NCI-H446 treated with DMSO at 0.1 percent for 48 hours (cell line): ENCODE data around the gene THBS2.
"Not testable (repeated sequence)": the region's sequence is repeated elsewhere in the genome, so short reads cannot be mapped to it uniquely, and the experiment has no call there.

Experiments used
- DNase-seq: peaks from one replicate; lab custom pipeline; 2025; lab: John Stamatoyannopoulos, UW

Gene THBS2

GRCh38 chr6:169271877-169272216 lies 18.2 kb upstream of the THBS2 start:
- no peak for DNase-seq

- DNase-seq = no peak
Observed at GRCh38 chr6:169271158-169271876, 17.7 kb upstream of the THBS2 start.

GRCh38 chr6:169270077-169270380 lies 16.4 kb upstream of the THBS2 start:
- not testable (repeated sequence) for DNase-seq

- DNase-seq = no peak
Observed at GRCh38 chr6:169269180-169270076, 15.8 kb upstream of the THBS2 start.

- no peak for DNase-seq
Observed at GRCh38 chr6:169268276-169268675, 14.6 kb upstream of the THBS2 start.

GRCh38 chr6:169266746-169267591 lies 13.3 kb upstream of the THBS2 start:
- no peak for DNase-seq

GRCh38 chr6:169266261-169266660 lies 12.6 kb upstream of the THBS2 start:
- DNase-seq = no peak

GRCh38 chr6:169265486-169266131 lies 12.0 kb upstream of the THBS2 start:
- DNase-seq = no peak

- DNase-seq = no peak
Observed at GRCh38 chr6:169263836-169264608, 10.4 kb upstream of the THBS2 start.

GRCh38 chr6:169263374-169263773 lies 9.7 kb upstream of the THBS2 start:
- DNase-seq = no peak

GRCh38 chr6:169262602-169263001 lies 9.0 kb upstream of the THBS2 start:
- DNase-seq = not testable (repeated sequence)

- DNase-seq = no peak
Observed at GRCh38 chr6:169256518-169256917, 2.9 kb upstream of the THBS2 start.

GRCh38 chr6:169256061-169256460 lies 2.4 kb upstream of the THBS2 start:
- DNase-seq = no peak

- no peak for DNase-seq
Observed at GRCh38 chr6:169255643-169256042, 2.0 kb upstream of the THBS2 start.

- no peak for DNase-seq
Observed at GRCh38 chr6:169254456-169255316, 1.0 kb upstream of the THBS2 start.

GRCh38 chr6:169252505-169253189 lies 999 bp downstream of the THBS2 start:
- DNase-seq = no peak

GRCh38 chr6:169251822-169252504 lies 1.7 kb downstream of the THBS2 start:
- no peak for DNase-seq

- DNase-seq = no peak
Observed at GRCh38 chr6:169251371-169251802, 2.3 kb downstream of the THBS2 start.

GRCh38 chr6:169250660-169251059 lies 3.0 kb downstream of the THBS2 start:
- DNase-seq = no peak
